H1 (cell line): ENCODE results near the gene ITPRIPL2. TPM values are rescaled to one million over a fixed set of nuclear protein-coding genes. Genes with fewer than 3 reads are reported as not detected.

ENCODE experiments used
- BCL11A ChIP-seq, 2 experiments: IDR thresholded peaks; one replicate each; pipeline ENCODE4 v1.6.1; 2011; ENCODE audit warnings: low read depth in 2 of 2, low read length in 2 of 2, mild to moderate bottlenecking in 2 of 2
- EGR1 ChIP-seq: IDR thresholded peaks from 2 replicates; pipeline ENCODE4 v1.6.1; 2011; ENCODE audit warnings: low read depth, low read length, borderline replicate concordance
- GABPA ChIP-seq: IDR thresholded peaks from 2 replicates; pipeline ENCODE4 v1.6.1; 2011; ENCODE audit warnings: mild to moderate bottlenecking, low read length, moderate library complexity, borderline replicate concordance; ENCODE audit not compliant: insufficient read depth
- SAP30 ChIP-seq: fragments of 300-600 bp; sonication (generic); IDR thresholded peaks from 2 replicates; pipeline ENCODE4 v1.7.1; 2012; ENCODE audit warnings: low read length, moderate library complexity, mild to moderate bottlenecking, inconsistent platforms; ENCODE audit not compliant: insufficient read depth, insufficient replicate concordance
- SIX5 ChIP-seq: IDR thresholded peaks from 2 replicates; pipeline ENCODE4 v1.6.1; 2011; ENCODE audit warnings: mild to moderate bottlenecking, low read depth, low read length
- polyA plus RNA-seq, 7 experiments: library from polyadenylated mRNA; depleted of rRNA in 3 of 7; stranded (reverse) in 5 of 7; unstranded in 2 of 7; fragments of >200 nt in 5 of 7; fragments of 200-250 nt in 2 of 7; gene quantifications; 1 replicate in 5 of 7; 2 replicates in 1 of 7; 4 replicates in 1 of 7; pipeline versions ENCODE4 v1.2.1 to v1.2.3, GENCODE V29; 2011 to 2013; ENCODE audit warnings: missing spikeins in 2 of 7, mixed read lengths in 2 of 7
- total RNA-seq: library from RNA; stranded (reverse); fragmentation: NEBNext Ultra II Directional; extraction: Animal tissue kit (Norgen Biotek cat#: 25700); gene quantifications from 2 replicates; pipeline ENCODE4 v1.2.1, GENCODE V29; 2021
- TF ChIP-seq, protein P1 (sequence below): fragments of 300-600 bp; sonication (generic); IDR thresholded peaks from 2 replicates; pipeline ENCODE4 v1.7.1; 2012; ENCODE audit warnings: low read length, moderate library complexity, mild to moderate bottlenecking, inconsistent platforms; ENCODE audit not compliant: insufficient replicate concordance

ITPRIPL2 gene
- total and polyA plus RNA-seq, 2 of the 8 experiments (the other 6 are each of a cell fraction or from before 2014, with no cell fraction given), result 1.1 to 3.4 TPM

DNA sequence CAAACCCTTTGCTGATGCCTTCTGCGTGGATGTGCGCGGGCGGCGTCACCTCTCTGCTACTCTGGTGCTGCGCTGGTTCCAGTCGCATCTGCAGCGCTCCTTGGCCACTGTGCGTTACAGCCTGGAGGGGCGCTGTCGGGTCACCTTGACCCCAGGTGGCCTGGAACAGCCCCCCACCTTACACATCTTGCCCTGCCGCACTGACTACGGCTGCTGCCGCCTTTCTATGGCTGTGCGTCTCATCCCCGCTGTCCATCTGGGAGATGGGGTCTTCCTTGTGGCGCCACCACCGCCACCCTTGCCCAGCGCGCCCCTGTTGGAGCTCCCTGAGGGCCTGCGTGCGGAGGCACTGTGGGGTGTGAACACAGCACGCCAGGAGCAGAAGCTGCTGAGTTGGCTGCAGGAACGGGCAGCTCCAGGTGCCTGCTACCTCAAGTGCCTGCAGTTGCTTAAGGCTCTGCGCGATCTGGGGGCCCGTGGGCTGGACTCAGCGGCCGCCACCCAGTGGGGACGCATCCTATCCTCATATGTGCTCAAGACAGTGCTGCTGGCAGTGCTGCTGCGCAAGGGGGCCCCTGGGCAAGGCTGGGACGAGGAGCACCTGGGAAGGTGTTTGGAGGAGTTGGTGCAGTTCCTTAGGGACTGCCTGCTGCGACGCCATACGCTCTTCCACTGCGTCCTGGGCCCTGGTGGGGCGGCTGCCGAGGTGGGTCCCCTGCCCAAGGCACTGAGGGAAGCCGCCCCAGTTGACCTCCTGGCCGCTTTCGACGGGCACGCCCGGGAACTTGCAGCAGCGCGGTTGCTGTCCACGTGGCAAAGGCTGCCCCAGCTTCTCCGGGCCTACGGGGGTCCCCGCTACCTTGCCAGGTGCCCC is 1.6 kb downstream of the ITPRIPL2 start (continued):
- TF ChIP-seq, protein P1, sequence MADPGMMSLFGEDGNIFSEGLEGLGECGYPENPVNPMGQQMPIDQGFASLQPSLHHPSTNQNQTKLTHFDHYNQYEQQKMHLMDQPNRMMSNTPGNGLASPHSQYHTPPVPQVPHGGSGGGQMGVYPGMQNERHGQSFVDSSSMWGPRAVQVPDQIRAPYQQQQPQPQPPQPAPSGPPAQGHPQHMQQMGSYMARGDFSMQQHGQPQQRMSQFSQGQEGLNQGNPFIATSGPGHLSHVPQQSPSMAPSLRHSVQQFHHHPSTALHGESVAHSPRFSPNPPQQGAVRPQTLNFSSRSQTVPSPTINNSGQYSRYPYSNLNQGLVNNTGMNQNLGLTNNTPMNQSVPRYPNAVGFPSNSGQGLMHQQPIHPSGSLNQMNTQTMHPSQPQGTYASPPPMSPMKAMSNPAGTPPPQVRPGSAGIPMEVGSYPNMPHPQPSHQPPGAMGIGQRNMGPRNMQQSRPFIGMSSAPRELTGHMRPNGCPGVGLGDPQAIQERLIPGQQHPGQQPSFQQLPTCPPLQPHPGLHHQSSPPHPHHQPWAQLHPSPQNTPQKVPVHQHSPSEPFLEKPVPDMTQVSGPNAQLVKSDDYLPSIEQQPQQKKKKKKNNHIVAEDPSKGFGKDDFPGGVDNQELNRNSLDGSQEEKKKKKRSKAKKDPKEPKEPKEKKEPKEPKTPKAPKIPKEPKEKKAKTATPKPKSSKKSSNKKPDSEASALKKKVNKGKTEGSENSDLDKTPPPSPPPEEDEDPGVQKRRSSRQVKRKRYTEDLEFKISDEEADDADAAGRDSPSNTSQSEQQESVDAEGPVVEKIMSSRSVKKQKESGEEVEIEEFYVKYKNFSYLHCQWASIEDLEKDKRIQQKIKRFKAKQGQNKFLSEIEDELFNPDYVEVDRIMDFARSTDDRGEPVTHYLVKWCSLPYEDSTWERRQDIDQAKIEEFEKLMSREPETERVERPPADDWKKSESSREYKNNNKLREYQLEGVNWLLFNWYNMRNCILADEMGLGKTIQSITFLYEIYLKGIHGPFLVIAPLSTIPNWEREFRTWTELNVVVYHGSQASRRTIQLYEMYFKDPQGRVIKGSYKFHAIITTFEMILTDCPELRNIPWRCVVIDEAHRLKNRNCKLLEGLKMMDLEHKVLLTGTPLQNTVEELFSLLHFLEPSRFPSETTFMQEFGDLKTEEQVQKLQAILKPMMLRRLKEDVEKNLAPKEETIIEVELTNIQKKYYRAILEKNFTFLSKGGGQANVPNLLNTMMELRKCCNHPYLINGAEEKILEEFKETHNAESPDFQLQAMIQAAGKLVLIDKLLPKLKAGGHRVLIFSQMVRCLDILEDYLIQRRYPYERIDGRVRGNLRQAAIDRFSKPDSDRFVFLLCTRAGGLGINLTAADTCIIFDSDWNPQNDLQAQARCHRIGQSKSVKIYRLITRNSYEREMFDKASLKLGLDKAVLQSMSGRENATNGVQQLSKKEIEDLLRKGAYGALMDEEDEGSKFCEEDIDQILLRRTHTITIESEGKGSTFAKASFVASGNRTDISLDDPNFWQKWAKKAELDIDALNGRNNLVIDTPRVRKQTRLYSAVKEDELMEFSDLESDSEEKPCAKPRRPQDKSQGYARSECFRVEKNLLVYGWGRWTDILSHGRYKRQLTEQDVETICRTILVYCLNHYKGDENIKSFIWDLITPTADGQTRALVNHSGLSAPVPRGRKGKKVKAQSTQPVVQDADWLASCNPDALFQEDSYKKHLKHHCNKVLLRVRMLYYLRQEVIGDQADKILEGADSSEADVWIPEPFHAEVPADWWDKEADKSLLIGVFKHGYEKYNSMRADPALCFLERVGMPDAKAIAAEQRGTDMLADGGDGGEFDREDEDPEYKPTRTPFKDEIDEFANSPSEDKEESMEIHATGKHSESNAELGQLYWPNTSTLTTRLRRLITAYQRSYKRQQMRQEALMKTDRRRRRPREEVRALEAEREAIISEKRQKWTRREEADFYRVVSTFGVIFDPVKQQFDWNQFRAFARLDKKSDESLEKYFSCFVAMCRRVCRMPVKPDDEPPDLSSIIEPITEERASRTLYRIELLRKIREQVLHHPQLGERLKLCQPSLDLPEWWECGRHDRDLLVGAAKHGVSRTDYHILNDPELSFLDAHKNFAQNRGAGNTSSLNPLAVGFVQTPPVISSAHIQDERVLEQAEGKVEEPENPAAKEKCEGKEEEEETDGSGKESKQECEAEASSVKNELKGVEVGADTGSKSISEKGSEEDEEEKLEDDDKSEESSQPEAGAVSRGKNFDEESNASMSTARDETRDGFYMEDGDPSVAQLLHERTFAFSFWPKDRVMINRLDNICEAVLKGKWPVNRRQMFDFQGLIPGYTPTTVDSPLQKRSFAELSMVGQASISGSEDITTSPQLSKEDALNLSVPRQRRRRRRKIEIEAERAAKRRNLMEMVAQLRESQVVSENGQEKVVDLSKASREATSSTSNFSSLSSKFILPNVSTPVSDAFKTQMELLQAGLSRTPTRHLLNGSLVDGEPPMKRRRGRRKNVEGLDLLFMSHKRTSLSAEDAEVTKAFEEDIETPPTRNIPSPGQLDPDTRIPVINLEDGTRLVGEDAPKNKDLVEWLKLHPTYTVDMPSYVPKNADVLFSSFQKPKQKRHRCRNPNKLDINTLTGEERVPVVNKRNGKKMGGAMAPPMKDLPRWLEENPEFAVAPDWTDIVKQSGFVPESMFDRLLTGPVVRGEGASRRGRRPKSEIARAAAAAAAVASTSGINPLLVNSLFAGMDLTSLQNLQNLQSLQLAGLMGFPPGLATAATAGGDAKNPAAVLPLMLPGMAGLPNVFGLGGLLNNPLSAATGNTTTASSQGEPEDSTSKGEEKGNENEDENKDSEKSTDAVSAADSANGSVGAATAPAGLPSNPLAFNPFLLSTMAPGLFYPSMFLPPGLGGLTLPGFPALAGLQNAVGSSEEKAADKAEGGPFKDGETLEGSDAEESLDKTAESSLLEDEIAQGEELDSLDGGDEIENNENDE, result no peak
- TF ChIP-seq SIX5, result no peak
- TF ChIP-seq SAP30, result no peak
- no peak for TF ChIP-seq EGR1
- no peak for TF ChIP-seq BCL11A (IDR thresholded peaks at IDR 0.05; ENCODE audit: low read depth in 2 of 2, low read length in 2 of 2)
- no peak for TF ChIP-seq GABPA
